Measurements from ENCODE around the gene PDE4C.

- TF ChIP-seq CTCF (IDR thresholded peaks at IDR 0.05) (no peak), POLR2A (IDR thresholded peaks at IDR 0.05) (no peak)
These were observed 910 bp downstream of the PDE4C start for GRCh38 chr19:18225355-18225701.

All from heart left ventricle (tissue), 13 donors.